GM12864 (cell line): ENCODE measurements around the gene MAFF.

Experiments used
- DNase-seq: peaks from one replicate; pipeline ENCODE4 v3.0.0-alpha.2; 2011; ENCODE audit warnings: low read depth
- H3K4me3 ChIP-seq: 2 replicates; pipeline ENCODE4 v1.5.1; 2011; ENCODE audit warnings: mild to moderate bottlenecking, low read depth, low read length, control low read depth
- CTCF ChIP-seq: IDR thresholded peaks from 2 replicates; pipeline ENCODE4 v1.5.1; 2011; ENCODE audit warnings: low read depth, mild to moderate bottlenecking, moderate library complexity, low read length, control low read depth, inconsistent platforms; ENCODE audit errors: missing control alignments

The MAFF gene

DNA sequence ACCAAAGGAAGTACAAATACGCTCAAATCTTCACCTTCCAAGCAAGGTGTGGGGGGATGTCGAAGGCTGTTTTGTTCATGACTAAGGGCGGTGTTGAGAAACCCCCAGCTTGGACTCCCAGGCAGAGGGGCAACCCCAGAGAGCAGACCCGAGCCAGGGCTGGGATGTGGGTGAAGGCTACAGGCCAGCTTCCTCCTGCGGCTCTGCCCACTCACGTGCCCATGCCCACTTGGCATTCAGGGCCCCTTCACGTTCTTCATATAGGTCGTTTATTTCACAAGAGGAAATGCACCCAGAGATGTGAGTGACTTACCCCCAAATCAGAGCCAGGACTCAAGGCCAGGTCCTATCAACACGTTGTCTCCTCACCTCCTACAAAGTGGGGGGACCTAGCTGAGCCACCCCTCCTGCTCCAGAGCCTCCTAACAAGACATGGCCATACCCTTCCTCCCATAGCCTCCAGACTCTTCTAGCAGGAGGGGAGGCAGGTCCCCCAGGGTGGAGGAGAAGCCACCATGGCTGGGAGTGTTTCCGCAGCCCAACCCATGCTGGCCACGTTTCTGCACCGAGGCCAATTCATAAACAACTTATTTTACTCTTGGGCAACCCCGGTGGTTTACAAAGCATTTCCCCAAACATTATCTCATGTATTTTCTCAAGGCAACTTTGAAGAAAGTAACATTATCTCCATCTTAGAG is 49.0 kb downstream of the MAFF start:
- no peak for TF ChIP-seq CTCF
- no peak for DNase-seq
- H3K4me3 ChIP-seq, result no peak overlapping the region

GRCh38 chr22:38251341-38251692 is 49.5 kb downstream of the MAFF start:
- H3K4me3 ChIP-seq, result no peak overlapping the region
- no peak for DNase-seq
- TF ChIP-seq CTCF, result no peak

- TF ChIP-seq CTCF, result no peak
- DNase-seq, result no peak
- H3K4me3 ChIP-seq, result no peak overlapping the region
Measured at GRCh38 chr22:38255697-38256096, 53.9 kb downstream of the MAFF start.

- H3K4me3 ChIP-seq, result no peak overlapping the region
- DNase-seq, result no peak
- TF ChIP-seq CTCF, result no peak
Measured at GRCh38 chr22:38257181-38257580, 55.4 kb downstream of the MAFF start.

GRCh38 chr22:38257650-38258250 is 56.0 kb downstream of the MAFF start:
- H3K4me3 ChIP-seq, result no peak overlapping the region
- TF ChIP-seq CTCF, result no peak
- no peak for DNase-seq

GRCh38 chr22:38258895-38259294 is 57.1 kb downstream of the MAFF start:
- no peak for DNase-seq
- no peak overlapping the region for H3K4me3 ChIP-seq
- no peak for TF ChIP-seq CTCF

DNA sequence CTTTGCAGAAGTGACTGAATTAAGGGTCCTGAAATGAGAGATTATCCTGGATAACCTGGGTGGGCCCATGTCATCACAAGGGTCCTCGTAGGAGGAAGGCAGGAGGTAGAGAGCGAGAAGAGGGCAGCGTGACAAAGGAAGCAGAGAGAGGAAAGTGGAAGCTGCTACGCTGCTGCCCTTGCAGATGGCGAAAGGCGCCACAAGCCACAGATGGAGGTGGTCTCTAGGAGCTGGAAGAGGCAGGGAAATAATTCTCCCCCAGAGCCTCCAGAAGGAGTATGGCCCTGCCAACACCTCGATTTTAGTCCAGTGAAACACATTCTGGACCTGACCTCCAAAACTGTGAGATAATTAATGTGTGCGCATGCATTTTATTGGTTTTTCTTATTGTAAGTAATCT is 57.6 kb downstream of the MAFF start:
- no peak for TF ChIP-seq CTCF
- DNase-seq, result no peak
- H3K4me3 ChIP-seq, result no peak overlapping the region
